K562 (cell line): Measurements from ENCODE around the gene THYN1. TPM values are rescaled to one million over a fixed set of nuclear protein-coding genes. Genes with fewer than 3 reads are reported as not detected.
"Not testable (repeated sequence)": the region's sequence is repeated elsewhere in the genome, so short reads cannot be mapped to it uniquely, and the experiment has no call there.

Experiments
- ATAC-seq: fragments of 200-7000 bp; cut with Tn5 transposase; 3 replicates; pipeline ENCODE4 v1.9.1; 2020; ENCODE audit warnings: moderate library complexity
- BruUV-seq: library from RNA; stranded (reverse); fragments of 400-500 nt; replicated peaks from 2 replicates; lab custom pipeline; 2021; lab: Mats Ljungman, UMichigan
- CTCF ChIA-PET: fragments of 300-600 bp; formaldehyde crosslinking; extraction: SDS; loops from one replicate; lab custom pipeline; 2021; ENCODE audit warnings: low intra/inter-chr PET ratio; lab: Yijun Ruan, JAX
- POLR2A ChIA-PET: fragments of 300-600, 350-650 bp; sonication (Branson Sonifier 250); formaldehyde crosslinking; extraction: SDS; loops from one replicate; lab custom pipeline; 2021; ENCODE audit warnings: antibody characterized with exemption, inconsistent platforms; lab: Yijun Ruan, JAX
- DNase-seq, 4 experiments: peaks; one replicate each; pipeline versions ENCODE4 v3.0.0 to v3.0.0-alpha.2; 2011 to 2018; ENCODE audit warnings: low spot score in 3 of 4, mixed read lengths in 3 of 4; ENCODE audit errors: extremely low read depth in 1 of 4
- FAIRE-seq: peaks from 2 replicates; lab custom pipeline; 2011; peaks lifted over from hg19 to GRCh38; lab: Jason Lieb, UNC
- H2AFZ ChIP-seq: 2 replicates; pipeline ENCODE4 v1.6.0; 2011; ENCODE audit warnings: low read depth, low read length, control low read depth, inconsistent platforms
- H3K27ac ChIP-seq: fragments of 200-600 bp; 3 replicates; pipeline ENCODE4 v1.8.0; 2011; ENCODE audit warnings: low read depth, mild to moderate bottlenecking, control low read depth, inconsistent platforms, low read length, moderate library complexity, mixed read lengths; ENCODE audit errors: extremely low read depth
- H3K27me3 ChIP-seq, 2 experiments: fragments of 300-600 bp in 1 of 2; 2 replicates in 1 of 2; 3 replicates in 1 of 2; pipeline versions ENCODE4 v1.6.0 to v1.8.0; 2011; ENCODE audit warnings: inconsistent platforms in 2 of 2, low read length in 2 of 2, mild to moderate bottlenecking in 1 of 2, mixed read lengths in 1 of 2, moderate library complexity in 1 of 2; ENCODE audit not compliant: control insufficient read depth in 2 of 2, insufficient read depth in 2 of 2
- H3K36me3 ChIP-seq: fragments of 300-600 bp; 3 replicates; pipeline ENCODE4 v1.8.0; 2011; ENCODE audit warnings: mild to moderate bottlenecking, low read length, inconsistent platforms; ENCODE audit not compliant: control insufficient read depth, insufficient read depth
- H3K4me1 ChIP-seq, 2 experiments: fragments of 200-600 bp in 1 of 2; replicated peaks in 1 of 2; 2 replicates in 1 of 2; 3 replicates in 1 of 2; pipeline versions ENCODE4 v1.5.1 to v1.8.0; 2011; ENCODE audit warnings: inconsistent platforms in 2 of 2, low read length in 2 of 2, mild to moderate bottlenecking in 1 of 2, mixed read lengths in 1 of 2, moderate library complexity in 1 of 2; ENCODE audit not compliant: control insufficient read depth in 2 of 2, insufficient read depth in 2 of 2
- H3K4me2 ChIP-seq: 2 replicates; pipeline ENCODE4 v1.6.1; 2011; ENCODE audit warnings: low read length, control low read depth, inconsistent platforms, mixed read lengths; ENCODE audit not compliant: insufficient read depth
- H3K4me3 ChIP-seq: fragments of 200-600 bp; sonication (generic), shearing (Covaris generic); 2 replicates; pipeline ENCODE4 v1.5.1; 2016; ENCODE audit warnings: control low read depth, inconsistent platforms
- H3K79me2 ChIP-seq: fragments of 200-600 bp; 3 replicates; pipeline ENCODE4 v1.8.0; 2011; ENCODE audit warnings: low read length, inconsistent platforms; ENCODE audit not compliant: control insufficient read depth, insufficient read depth
- H3K9ac ChIP-seq, 2 experiments: 2 replicates each; pipeline versions ENCODE4 v1.6.0 to v1.6.1; 2011; ENCODE audit warnings: low read depth in 2 of 2, low read length in 2 of 2, control low read depth in 1 of 2, inconsistent platforms in 1 of 2, mild to moderate bottlenecking in 1 of 2, mixed read lengths in 1 of 2; ENCODE audit not compliant: insufficient read depth in 1 of 2
- H3K9me1 ChIP-seq: one replicate; pipeline ENCODE4 v1.6.0; 2011; ENCODE audit warnings: inconsistent platforms, mild to moderate bottlenecking, low read length, moderate library complexity; ENCODE audit not compliant: control insufficient read depth, insufficient read depth
- H3K9me3 ChIP-seq: replicated peaks from 2 replicates; pipeline ENCODE4 v1.5.1; 2011; ENCODE audit warnings: low read depth, low read length, inconsistent platforms; ENCODE audit not compliant: control insufficient read depth, insufficient read depth
- H4K20me1 ChIP-seq: replicated peaks from 2 replicates; pipeline ENCODE4 v1.6.1; 2011; ENCODE audit warnings: low read length, inconsistent platforms, mixed read lengths; ENCODE audit not compliant: control insufficient read depth, insufficient read depth
- ZBTB1 ChIP-seq: sonication (generic); formaldehyde crosslinking; IDR thresholded peaks from 2 replicates; pipeline ENCODE4 v1.8.1; 2023; ENCODE audit warnings: missing genetic modification reagents, low read depth, mild to moderate bottlenecking, borderline replicate concordance
- WGBS: fragments of 100-300 bp; shearing (Covaris generic); methylation state at CpG from one replicate; pipeline ENCODE4 v1.1.6; 2016; ENCODE audit warnings: low coverage, mixed read lengths; ENCODE audit not compliant: insufficient coverage; ENCODE audit errors: missing lambda C conversion rate; 5-methylcytosine and 5-hydroxymethylcytosine counted together
- in situ Hi-C: fragments of 300-500 bp; cut with MboI; formaldehyde crosslinking; loops from 4 replicates; pipeline ENCODE4 v1.15.0; 2018; ENCODE audit warnings: inconsistent platforms, mixed read lengths
- intact Hi-C: fragments of 100-400 bp; cut with micrococcal nuclease; formaldehyde crosslinking; loops from 2 replicates; pipeline ENCODE4 v1.14.2; 2022
- polyA plus RNA-seq, 8 experiments: library from polyadenylated mRNA; depleted of rRNA in 4 of 8; stranded (reverse) in 5 of 8; unstranded in 3 of 8; fragments of >200 nt; fragmentation: Nextera tagmentation in 2 of 8; fragmentation: Illumina TruSeq in 1 of 8; extraction: Ambion mirVana in 2 of 8; extraction: Trizol in 1 of 8; gene quantifications; 2 replicates each; pipeline versions ENCODE4 v1.2.1 to v1.2.3, GENCODE V29; 2011 to 2014; ENCODE audit warnings: inconsistent platforms in 1 of 8, missing spikeins in 1 of 8
- total RNA-seq, 7 experiments: library from RNA; depleted of rRNA in 6 of 7; stranded (reverse); fragments of >200 nt in 6 of 7; fragmentation: Illumina TruSeq in 2 of 7; extraction: Trizol in 2 of 7; gene quantifications; 2 replicates each; pipeline versions ENCODE4 v1.2.1 to v1.2.3, GENCODE V29; 2011 to 2021; ENCODE audit warnings: low replicate concordance in 1 of 7
- TF ChIP-seq, protein P1 (sequence below): sonication (generic); formaldehyde crosslinking; IDR thresholded peaks from 2 replicates; pipeline ENCODE4 v1.4.0; 2020; ENCODE audit warnings: mild to moderate bottlenecking, missing genetic modification reagents

THYN1 gene
- total and polyA plus RNA-seq, 9 of the 15 experiments (the other 6 are each of a cell fraction or from before 2014, with no cell fraction given), result 54.9 to 279 (median 104) TPM

DNA sequence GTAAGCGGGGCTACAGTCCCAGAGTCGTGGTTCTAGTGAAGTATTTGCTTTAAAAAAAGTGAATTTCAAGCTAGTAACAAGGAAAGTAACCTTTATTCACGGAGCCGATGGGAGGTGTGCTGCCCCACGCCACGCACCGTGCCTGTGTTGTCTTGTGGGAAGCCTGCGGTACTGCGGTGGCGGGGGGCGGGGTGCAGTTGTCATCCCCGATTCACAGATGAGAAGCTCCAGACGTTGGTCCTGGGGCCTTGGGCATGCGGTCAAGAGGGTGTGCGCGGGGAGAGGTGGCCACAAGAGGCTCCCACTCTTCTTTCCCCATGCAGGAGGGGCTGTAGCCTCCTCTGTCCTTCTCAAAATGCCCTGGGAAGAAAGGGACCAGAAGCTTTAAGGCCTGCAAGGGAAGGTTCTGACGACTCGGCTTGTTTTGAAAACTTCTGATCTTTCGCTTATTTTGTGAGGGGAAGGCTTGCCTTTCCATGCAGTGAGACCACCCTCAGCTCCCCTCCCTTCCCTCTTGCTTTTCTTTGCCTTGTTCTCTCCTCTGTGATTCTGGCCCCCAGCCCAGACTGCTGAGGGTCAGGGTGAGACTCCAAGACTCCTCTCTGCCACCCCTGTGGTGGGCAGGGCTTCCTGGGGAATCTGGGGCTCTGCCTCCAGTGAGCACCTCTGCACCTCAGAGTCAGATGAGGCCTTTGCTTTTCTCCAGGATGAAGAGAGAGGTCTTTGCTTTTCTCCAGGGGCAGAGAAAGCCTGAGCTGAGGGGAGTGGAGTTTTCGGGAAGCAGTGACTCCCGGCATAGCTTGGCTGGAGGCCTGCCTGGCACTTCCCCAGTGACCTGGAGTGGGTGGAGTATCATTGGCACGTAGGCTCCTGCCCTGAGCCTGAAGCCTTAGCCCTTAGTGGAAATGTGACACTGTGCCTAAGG is 29.2 kb upstream of the THYN1 start:
- no peaks in the 10 kb centered on the region for H3K9me3 ChIP-seq
- no peak overlapping the region for H3K4me2 ChIP-seq
- 0 out of 4 replicates have a peak overlapping the region, but pooled peaks of 1 of the 2 experiments have one; percentile 28 for H3K9ac ChIP-seq
- H3K36me3 ChIP-seq, result no peaks in the 10 kb centered on the region
- H3K4me3 ChIP-seq, result no peak overlapping the region
- peaks cover 28 to 33% of the 10 kb centered on the region in 2 experiments; a peak in 4 of 5 replicates for H3K27me3 ChIP-seq
- ATAC-seq (peak; percentile 50), FAIRE-seq (no peak), DNase-seq (no peak)
- H3K27ac ChIP-seq, result no peak overlapping the region
- BruUV-seq, result no TSS peak
- H2AFZ ChIP-seq, result no peak overlapping the region
- POLR2A ChIA-PET, result interaction anchor here (1.0 kb wide), 1 partner anchor 17 kb away, joined by 3 read pairs; no protein-coding TSS in a partner anchor
- no peaks in the 10 kb centered on the region for H3K9me1 ChIP-seq
- H3K79me2 ChIP-seq, result no peaks in the 10 kb centered on the region
- TF ChIP-seq, protein P1, sequence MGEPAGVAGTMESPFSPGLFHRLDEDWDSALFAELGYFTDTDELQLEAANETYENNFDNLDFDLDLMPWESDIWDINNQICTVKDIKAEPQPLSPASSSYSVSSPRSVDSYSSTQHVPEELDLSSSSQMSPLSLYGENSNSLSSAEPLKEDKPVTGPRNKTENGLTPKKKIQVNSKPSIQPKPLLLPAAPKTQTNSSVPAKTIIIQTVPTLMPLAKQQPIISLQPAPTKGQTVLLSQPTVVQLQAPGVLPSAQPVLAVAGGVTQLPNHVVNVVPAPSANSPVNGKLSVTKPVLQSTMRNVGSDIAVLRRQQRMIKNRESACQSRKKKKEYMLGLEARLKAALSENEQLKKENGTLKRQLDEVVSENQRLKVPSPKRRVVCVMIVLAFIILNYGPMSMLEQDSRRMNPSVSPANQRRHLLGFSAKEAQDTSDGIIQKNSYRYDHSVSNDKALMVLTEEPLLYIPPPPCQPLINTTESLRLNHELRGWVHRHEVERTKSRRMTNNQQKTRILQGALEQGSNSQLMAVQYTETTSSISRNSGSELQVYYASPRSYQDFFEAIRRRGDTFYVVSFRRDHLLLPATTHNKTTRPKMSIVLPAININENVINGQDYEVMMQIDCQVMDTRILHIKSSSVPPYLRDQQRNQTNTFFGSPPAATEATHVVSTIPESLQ (CRISPR knock-in tag), result no peak
- 0 out of 2 replicates have a peak, but pooled peaks have one; percentile 53 for TF ChIP-seq ZBTB1 (CRISPR knock-in tag)
- WGBS, result 6% methylated on average over 20 of the region's 22 CpGs
- H4K20me1 ChIP-seq, result 0 out of 2 replicates have a peak, but pooled peaks cover 4% of the 10 kb centered on the region
- in situ Hi-C loops (no loop called here), intact Hi-C loops (no loop called here)
- CTCF ChIA-PET, result no interaction called here
- peaks cover 0 to 3% of the 10 kb centered on the region in 2 experiments; a peak in 1 of 5 replicates for H3K4me1 ChIP-seq

DNA sequence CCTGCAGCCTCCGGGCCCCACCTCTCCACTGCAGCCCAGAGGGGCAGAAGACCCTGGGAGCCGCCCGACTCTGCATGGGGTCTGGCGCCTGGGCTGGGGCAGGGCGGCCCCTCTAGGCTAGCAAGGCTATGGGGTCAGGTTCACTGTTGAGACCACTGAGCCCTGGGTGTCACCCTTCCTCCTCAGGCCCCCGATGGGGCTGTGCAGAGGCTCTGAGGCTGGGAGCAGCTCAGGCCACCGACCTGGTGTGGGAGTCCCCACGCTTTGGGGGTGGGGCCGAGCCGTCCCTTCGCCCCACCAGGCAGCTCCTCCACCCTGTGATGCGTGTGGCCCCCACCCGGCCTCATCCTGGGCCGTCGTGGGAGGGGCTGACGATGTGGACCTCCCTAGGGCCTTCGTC is 28.5 kb upstream of the THYN1 start:
- intact Hi-C loops, H3K36me3 ChIP-seq, H3K9ac ChIP-seq, H3K4me1 ChIP-seq, H3K9me1 ChIP-seq, H2AFZ ChIP-seq, DNase-seq, in situ Hi-C loops, H3K27ac ChIP-seq, CTCF ChIA-PET, BruUV-seq, H3K9me3 ChIP-seq, H4K20me1 ChIP-seq, H3K79me2 ChIP-seq, H3K4me2 ChIP-seq, FAIRE-seq, H3K4me3 ChIP-seq: not testable (repeated sequence)
- peak; percentile 39 for ATAC-seq
- H3K27me3 ChIP-seq, result peaks cover 34 to 40% of the 10 kb centered on the region in 2 experiments; a peak in 4 of 5 replicates
- 27% methylated on average over 3 of the region's 17 CpGs for WGBS
- POLR2A ChIA-PET, result interaction anchor here (1.0 kb wide), 1 partner anchor 16 kb away, joined by 3 read pairs; no protein-coding TSS in a partner anchor
